Heart left ventricle (tissue), 13 donors: ENCODE data around the gene ZZZ3.

Experiments used
- POLR2A ChIP-seq, 2 donors: fragments of 450-650 bp; IDR thresholded peaks; one replicate each; pipeline ENCODE4 v1.6.1; 2017; ENCODE audit warnings: antibody characterized with exemption in 2 of 2, mild to moderate bottlenecking in 2 of 2, moderate library complexity in 2 of 2
- TF ChIP-seq, protein P1 (sequence below), 12 donors: fragments of 200-600 bp; sonication (generic) in 4 of 12; IDR thresholded peaks; one replicate each; pipeline versions ENCODE4 v1.5.0 to v1.8.0; 2018 to 2022; ENCODE audit warnings: antibody characterized with exemption in 12 of 12, mild to moderate bottlenecking in 5 of 12
- donor health status: ischemic (EF 13 %, LVEDD 7.1; RV severe dilation, severe dysfunction).
- donor health status: DM: no; HTN: yes; CAD: no.
- donor health status: DM: no; HTN: no; CAD: no.
- donor health status: ischemic (EF 25% LVEDD 6.9; RV normal size, moderate dysfunction).
- donor health status: ischemic (EF 25% LVEDD 5.7; RV mildly dilated, moderate dysfunction).
- donor health status: ischemic (EF 35%, LVEDD 5.7; RV mildly dilated, moderate dysfunction).
- donor health status: nonischemic (EF 11% LVEDD 7.7; RV severe dilation, severe dysfunction).
- donor health status: DM: yes; HTN: yes; CAD: no.
- donor health status: PGD.
- donor health status: ischemic (EF 29% LVEDD 5.4; RV normal size, mild dysfunction).
- donor health status: nonischemic (EF 23%, LVEDD 6.1; RV moderate dilation, normal function).

DNA sequence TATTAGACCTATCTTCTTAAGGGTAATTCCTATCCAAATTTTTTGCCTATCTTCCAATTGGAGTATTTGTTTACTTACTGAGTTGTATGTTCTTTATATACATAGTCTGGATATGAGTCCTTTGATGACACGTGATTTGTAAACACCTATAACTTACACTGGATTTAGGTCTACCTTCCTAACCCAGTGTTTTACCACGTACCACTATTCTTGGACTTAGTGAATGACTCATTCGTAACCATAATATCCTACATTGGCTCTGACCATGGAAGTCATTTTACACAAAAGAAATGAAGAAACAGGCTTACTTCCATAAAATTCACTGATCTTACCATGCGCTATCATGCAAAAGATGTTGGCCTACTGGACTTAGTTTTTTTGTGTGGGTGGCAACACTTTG lies 23.9 kb upstream of the ZZZ3 start:
- TF ChIP-seq POLR2A (IDR thresholded peaks at IDR 0.05), result no peak
- TF ChIP-seq, protein P1, sequence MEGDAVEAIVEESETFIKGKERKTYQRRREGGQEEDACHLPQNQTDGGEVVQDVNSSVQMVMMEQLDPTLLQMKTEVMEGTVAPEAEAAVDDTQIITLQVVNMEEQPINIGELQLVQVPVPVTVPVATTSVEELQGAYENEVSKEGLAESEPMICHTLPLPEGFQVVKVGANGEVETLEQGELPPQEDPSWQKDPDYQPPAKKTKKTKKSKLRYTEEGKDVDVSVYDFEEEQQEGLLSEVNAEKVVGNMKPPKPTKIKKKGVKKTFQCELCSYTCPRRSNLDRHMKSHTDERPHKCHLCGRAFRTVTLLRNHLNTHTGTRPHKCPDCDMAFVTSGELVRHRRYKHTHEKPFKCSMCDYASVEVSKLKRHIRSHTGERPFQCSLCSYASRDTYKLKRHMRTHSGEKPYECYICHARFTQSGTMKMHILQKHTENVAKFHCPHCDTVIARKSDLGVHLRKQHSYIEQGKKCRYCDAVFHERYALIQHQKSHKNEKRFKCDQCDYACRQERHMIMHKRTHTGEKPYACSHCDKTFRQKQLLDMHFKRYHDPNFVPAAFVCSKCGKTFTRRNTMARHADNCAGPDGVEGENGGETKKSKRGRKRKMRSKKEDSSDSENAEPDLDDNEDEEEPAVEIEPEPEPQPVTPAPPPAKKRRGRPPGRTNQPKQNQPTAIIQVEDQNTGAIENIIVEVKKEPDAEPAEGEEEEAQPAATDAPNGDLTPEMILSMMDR (IDR thresholded peaks at IDR 0.05), result no peak
